GM08714 (cell line): ENCODE measurements around the gene FOXP3.

Experiments used
- H3K4me3 ChIP-seq: fragments of 200-500 bp; sonication (Bioruptor generic); 2 replicates; pipeline ENCODE4 v1.5.1; 2014; ENCODE audit warnings: mild to moderate bottlenecking, low read length, inconsistent platforms
- ZNF274 ChIP-seq: IDR thresholded peaks from 2 replicates; pipeline ENCODE4 v1.6.1; 2012; ENCODE audit warnings: mild to moderate bottlenecking, low read depth, low read length

FOXP3 gene

GRCh38 chrX:49266523-49267445 lies 2.3 kb upstream of the FOXP3 start:
- H3K4me3 ChIP-seq = no peak overlapping the region
- TF ChIP-seq ZNF274 = no peak

- no peak for TF ChIP-seq ZNF274
- H3K4me3 ChIP-seq = no peak overlapping the region
Observed at GRCh38 chrX:49263631-49264030, 879 bp downstream of the FOXP3 start.

GRCh38 chrX:49262603-49263002 lies 1.9 kb downstream of the FOXP3 start:
- no peak for TF ChIP-seq ZNF274
- H3K4me3 ChIP-seq = no peak overlapping the region

- H3K4me3 ChIP-seq = no peak overlapping the region
- no peak for TF ChIP-seq ZNF274
Observed at GRCh38 chrX:49260221-49260985, 4.1 kb downstream of the FOXP3 start.

GRCh38 chrX:49258749-49259124 lies 5.8 kb downstream of the FOXP3 start:
- no peak overlapping the region for H3K4me3 ChIP-seq
- TF ChIP-seq ZNF274 = no peak

- H3K4me3 ChIP-seq = no peak overlapping the region
- no peak for TF ChIP-seq ZNF274
Observed at GRCh38 chrX:49257846-49258748, 6.4 kb downstream of the FOXP3 start.

GRCh38 chrX:49257074-49257790 lies 7.3 kb downstream of the FOXP3 start:
- no peak for TF ChIP-seq ZNF274
- no peak overlapping the region for H3K4me3 ChIP-seq

- no peak overlapping the region for H3K4me3 ChIP-seq
- TF ChIP-seq ZNF274 = no peak
Observed at GRCh38 chrX:49256268-49256995, 8.1 kb downstream of the FOXP3 start.

GRCh38 chrX:49254639-49255038 lies 9.9 kb downstream of the FOXP3 start:
- H3K4me3 ChIP-seq = no peak overlapping the region
- no peak for TF ChIP-seq ZNF274

GRCh38 chrX:49251325-49251724 lies 13.2 kb downstream of the FOXP3 start:
- no peak overlapping the region for H3K4me3 ChIP-seq
- TF ChIP-seq ZNF274 = no peak

GRCh38 chrX:49250578-49250977 lies 13.9 kb downstream of the FOXP3 start:
- TF ChIP-seq ZNF274 = no peak
- H3K4me3 ChIP-seq = no peak overlapping the region

GRCh38 chrX:49250066-49250465 lies 14.4 kb downstream of the FOXP3 start:
- no peak overlapping the region for H3K4me3 ChIP-seq
- no peak for TF ChIP-seq ZNF274

GRCh38 chrX:49249616-49250015 lies 14.9 kb downstream of the FOXP3 start:
- H3K4me3 ChIP-seq = no peak overlapping the region
- TF ChIP-seq ZNF274 = no peak
